OCI-LY3 (cell line): ENCODE results near the gene AKAP8L.
A peak's percentile ranks its signal among the peaks of the same experiment; 100 is the strongest.
"Not testable (repeated sequence)": the region's sequence is repeated elsewhere in the genome, so short reads cannot be mapped to it uniquely, and the experiment has no call there.

Source experiments
- H2AFZ ChIP-seq: fragments of 200-600, 300-600 bp; shearing (Covaris generic); 2 replicates; pipeline ENCODE4 v1.6.0; 2014; ENCODE audit warnings: antibody characterized with exemption, low read depth, low read length
- H3K27ac ChIP-seq: fragments of 200-600, 300-600 bp; sonication (generic); 2 replicates; pipeline ENCODE4 v1.5.1; 2014; ENCODE audit warnings: mild to moderate bottlenecking, low read length, moderate library complexity, mixed read lengths
- H3K27me3 ChIP-seq: fragments of 200-600, 300-600 bp; sonication (generic); 2 replicates; pipeline ENCODE4 v1.6.1; 2014; ENCODE audit warnings: low read depth, low read length, mixed read lengths
- H3K36me3 ChIP-seq: fragments of 200-600, 300-600 bp; sonication (generic); replicated peaks from 2 replicates; pipeline ENCODE3; 2014; ENCODE audit warnings: low read depth, low read length, mixed read lengths
- H3K4me1 ChIP-seq: fragments of 300-600, 200-600 bp; sonication (generic); 2 replicates; pipeline ENCODE4 v1.6.1; 2014; ENCODE audit warnings: low read length, mixed read lengths
- H3K4me2 ChIP-seq: fragments of 200-600, 300-600 bp; sonication (generic); 2 replicates; pipeline ENCODE4 v1.6.1; 2014; ENCODE audit warnings: low read length, mixed read lengths
- H3K4me3 ChIP-seq: fragments of 300-600, 200-600 bp; sonication (generic); 2 replicates; pipeline ENCODE4 v1.5.1; 2014; ENCODE audit warnings: antibody characterized with exemption, mild to moderate bottlenecking, low read length, moderate library complexity
- H3K79me2 ChIP-seq: fragments of 300-600, 200-600 bp; shearing (Covaris generic); 2 replicates; pipeline ENCODE4 v1.6.1; 2014; ENCODE audit warnings: mild to moderate bottlenecking, low read length, mixed read lengths
- H3K9ac ChIP-seq: fragments of 300-600, 200-600 bp; shearing (Covaris generic); 2 replicates; pipeline ENCODE4 v1.6.0; 2014; ENCODE audit warnings: mild to moderate bottlenecking, low read length, moderate library complexity
- H3K9me3 ChIP-seq: fragments of 200-600, 300-600 bp; shearing (Covaris generic); 2 replicates; pipeline ENCODE4 v1.6.1; 2014; ENCODE audit warnings: low read length, mixed read lengths; ENCODE audit not compliant: insufficient read depth
- H4K20me1 ChIP-seq: fragments of 200-600, 300-600 bp; sonication (generic); 2 replicates; pipeline ENCODE4 v1.6.1; 2016; ENCODE audit warnings: low read length, mixed read lengths; ENCODE audit not compliant: insufficient read depth
- CTCF ChIP-seq: fragments of 200-600, 300-600 bp; sonication (generic); IDR thresholded peaks from 2 replicates; pipeline ENCODE4 v1.5.1; 2014; ENCODE audit warnings: antibody characterized with exemption, low read length, low read depth
- EZH2phosphoT487 ChIP-seq: fragments of 200-600 bp; shearing (Covaris generic); IDR thresholded peaks from 2 replicates; pipeline ENCODE4 v1.6.1; 2018; ENCODE audit warnings: antibody characterized with exemption, mixed run types, low read depth

AKAP8L gene

GRCh38 chr19:15358918-15359317 is 59.9 kb downstream of the AKAP8L start:
- no peaks in the 10 kb centered on the region for H3K4me1 ChIP-seq
- H3K9ac ChIP-seq = no peak overlapping the region
- H3K9me3 ChIP-seq = no peaks in the 10 kb centered on the region
- no peak overlapping the region for H3K4me3 ChIP-seq
- no peak overlapping the region for H2AFZ ChIP-seq
- H3K79me2 ChIP-seq = peaks cover 5% of the 10 kb centered on the region; the same call in 1 of the 2 replicates
- no peaks in the 10 kb centered on the region for H3K27me3 ChIP-seq
- peaks cover 3% of the 10 kb centered on the region; the same call in 1 of the 2 replicates for H4K20me1 ChIP-seq
- TF ChIP-seq CTCF (no peak), EZH2phosphoT487 (no peak)
- H3K36me3 ChIP-seq = peaks cover 59% of the 10 kb centered on the region
- H3K27ac ChIP-seq = no peak overlapping the region
- no peak overlapping the region for H3K4me2 ChIP-seq

DNA sequence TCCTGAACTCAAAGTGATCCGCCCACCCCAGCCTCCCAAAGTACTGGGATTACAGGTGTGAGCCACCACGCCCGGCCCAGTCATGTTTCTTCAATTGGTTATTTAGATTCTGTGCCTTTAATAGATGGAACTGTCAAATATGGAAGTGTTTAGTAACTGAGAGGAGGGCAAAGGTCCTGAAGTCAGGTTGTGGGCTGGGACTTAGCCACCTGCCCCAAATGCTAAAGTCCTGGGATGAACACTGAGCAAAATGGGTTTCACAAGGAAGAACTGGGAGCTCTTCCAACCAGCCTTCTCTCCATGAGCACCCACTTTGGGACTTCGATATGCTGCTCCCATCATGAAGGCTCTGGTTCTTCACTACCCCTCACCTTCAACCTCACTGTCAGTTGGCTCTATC is 60.9 kb downstream of the AKAP8L start:
- Histone ChIP-seq H2AFZ (no peak overlapping the region), H3K9me3 (no peaks in the 10 kb centered on the region), H3K79me2 (peaks cover 5% of the 10 kb centered on the region; the same call in 1 of the 2 replicates), H3K9ac (no peak overlapping the region), H3K4me2 (no peak overlapping the region), H3K27me3 (no peaks in the 10 kb centered on the region), H4K20me1 (peaks cover 3% of the 10 kb centered on the region; the same call in 1 of the 2 replicates), H3K27ac (no peak overlapping the region), H3K4me3 (no peak overlapping the region), H3K36me3 (peaks cover 62% of the 10 kb centered on the region), H3K4me1 (peaks cover under 1% of the 10 kb centered on the region; the same call in 1 of the 2 replicates)
- TF ChIP-seq EZH2phosphoT487 (no peak), CTCF (no peak)

GRCh38 chr19:15354566-15355296 is 64.1 kb downstream of the AKAP8L start:
- Histone ChIP-seq H3K9ac (no peak overlapping the region), H3K4me2 (no peak overlapping the region), H3K9me3 (no peaks in the 10 kb centered on the region), H3K36me3 (peaks cover 45% of the 10 kb centered on the region), H3K4me3 (no peak overlapping the region), H3K79me2 (no peaks in the 10 kb centered on the region), H2AFZ (no peak overlapping the region), H3K4me1 (peaks cover 8% of the 10 kb centered on the region), H4K20me1 (no peaks in the 10 kb centered on the region; the same call in 1 of the 2 replicates), H3K27me3 (no peaks in the 10 kb centered on the region), H3K27ac (no peak overlapping the region)
- TF ChIP-seq CTCF (no peak), EZH2phosphoT487 (no peak)

DNA sequence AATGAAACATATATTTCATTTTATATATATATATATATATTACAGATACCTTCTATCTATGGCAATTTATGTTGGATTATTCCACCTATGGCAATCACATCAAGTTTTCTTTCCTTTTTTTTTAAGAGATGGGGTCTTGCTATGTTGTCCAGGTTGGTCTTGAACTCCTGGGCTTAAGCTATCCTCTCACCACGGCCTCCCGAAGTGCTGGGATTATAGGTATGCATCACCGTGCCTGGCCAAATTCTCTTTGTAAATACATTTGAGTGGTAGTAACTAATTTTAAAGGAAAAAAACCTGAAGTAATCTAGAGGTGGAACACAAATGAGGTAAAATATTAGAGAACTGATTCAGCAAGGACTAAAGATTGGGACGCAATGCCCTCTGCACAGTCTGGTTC is 64.9 kb downstream of the AKAP8L start:
- H3K4me2 ChIP-seq = no peak overlapping the region
- no peak overlapping the region for H2AFZ ChIP-seq
- no peaks in the 10 kb centered on the region for H3K9me3 ChIP-seq
- no peak overlapping the region for H3K9ac ChIP-seq
- no peaks in the 10 kb centered on the region for H4K20me1 ChIP-seq
- no peak for TF ChIP-seq CTCF
- no peak for TF ChIP-seq EZH2phosphoT487
- peaks cover 8% of the 10 kb centered on the region for H3K4me1 ChIP-seq
- H3K27ac ChIP-seq = no peak overlapping the region
- H3K4me3 ChIP-seq = no peak overlapping the region
- H3K27me3 ChIP-seq = no peaks in the 10 kb centered on the region
- no peaks in the 10 kb centered on the region for H3K79me2 ChIP-seq
- H3K36me3 ChIP-seq = peaks cover 40% of the 10 kb centered on the region

GRCh38 chr19:15352535-15352934 is 66.3 kb downstream of the AKAP8L start:
- H3K4me1 ChIP-seq, H3K9me3 ChIP-seq, H2AFZ ChIP-seq, H3K4me3 ChIP-seq, H3K9ac ChIP-seq, H4K20me1 ChIP-seq, H3K27me3 ChIP-seq, H3K79me2 ChIP-seq: not testable (repeated sequence)
- Histone ChIP-seq H3K4me2 (peak overlapping the region; percentile 3; the same call in 1 of the 2 replicates), H3K27ac (peak overlapping the region; percentile 21), H3K36me3 (peaks cover 27% of the 10 kb centered on the region)

DNA sequence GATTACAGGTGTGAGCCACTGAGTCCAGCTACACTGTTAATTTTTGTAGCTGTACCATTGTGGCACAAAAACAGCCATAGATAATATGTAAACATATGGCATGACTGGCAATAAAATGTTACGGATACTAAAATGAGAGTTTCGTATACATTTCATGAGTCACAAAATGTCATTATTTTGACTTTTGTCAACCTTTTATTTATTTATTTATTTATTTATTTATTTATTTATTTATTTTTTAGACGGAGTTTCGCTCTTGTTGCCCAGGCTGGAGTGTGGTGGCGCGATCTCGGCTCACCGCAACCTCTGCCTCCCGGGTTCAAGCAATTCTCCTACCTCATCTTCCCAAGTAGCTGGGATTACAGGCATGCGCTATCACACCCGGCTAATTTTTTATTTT is 77.5 kb downstream of the AKAP8L start:
- not testable (repeated sequence) for H3K4me1 ChIP-seq, H3K9ac ChIP-seq, H3K4me2 ChIP-seq, H3K4me3 ChIP-seq, H3K9me3 ChIP-seq, H3K27ac ChIP-seq, H2AFZ ChIP-seq, H3K27me3 ChIP-seq
- peaks cover 35% of the 10 kb centered on the region for H4K20me1 ChIP-seq
- H3K36me3 ChIP-seq = peaks cover 42% of the 10 kb centered on the region
- H3K79me2 ChIP-seq = peaks cover 32% of the 10 kb centered on the region
